Metanephros (tissue), 2 donors: ENCODE results near the gene USF3. TPM values are rescaled to one million over a fixed set of nuclear protein-coding genes. Genes with fewer than 3 reads are reported as not detected.

Experiments used
- small RNA-seq: library from RNA; depleted of rRNA; stranded (forward); fragments of <200 nt; gene quantifications from one replicate; pipeline ENCODE3, GENCODE V24; 2014; ENCODE audit warnings: low replicate concordance
- total RNA-seq: library from RNA; depleted of rRNA; stranded (reverse); fragments of >200 nt; gene quantifications from one replicate; pipeline ENCODE4 v1.2.3, GENCODE V29; 2014

Gene USF3, protein sequence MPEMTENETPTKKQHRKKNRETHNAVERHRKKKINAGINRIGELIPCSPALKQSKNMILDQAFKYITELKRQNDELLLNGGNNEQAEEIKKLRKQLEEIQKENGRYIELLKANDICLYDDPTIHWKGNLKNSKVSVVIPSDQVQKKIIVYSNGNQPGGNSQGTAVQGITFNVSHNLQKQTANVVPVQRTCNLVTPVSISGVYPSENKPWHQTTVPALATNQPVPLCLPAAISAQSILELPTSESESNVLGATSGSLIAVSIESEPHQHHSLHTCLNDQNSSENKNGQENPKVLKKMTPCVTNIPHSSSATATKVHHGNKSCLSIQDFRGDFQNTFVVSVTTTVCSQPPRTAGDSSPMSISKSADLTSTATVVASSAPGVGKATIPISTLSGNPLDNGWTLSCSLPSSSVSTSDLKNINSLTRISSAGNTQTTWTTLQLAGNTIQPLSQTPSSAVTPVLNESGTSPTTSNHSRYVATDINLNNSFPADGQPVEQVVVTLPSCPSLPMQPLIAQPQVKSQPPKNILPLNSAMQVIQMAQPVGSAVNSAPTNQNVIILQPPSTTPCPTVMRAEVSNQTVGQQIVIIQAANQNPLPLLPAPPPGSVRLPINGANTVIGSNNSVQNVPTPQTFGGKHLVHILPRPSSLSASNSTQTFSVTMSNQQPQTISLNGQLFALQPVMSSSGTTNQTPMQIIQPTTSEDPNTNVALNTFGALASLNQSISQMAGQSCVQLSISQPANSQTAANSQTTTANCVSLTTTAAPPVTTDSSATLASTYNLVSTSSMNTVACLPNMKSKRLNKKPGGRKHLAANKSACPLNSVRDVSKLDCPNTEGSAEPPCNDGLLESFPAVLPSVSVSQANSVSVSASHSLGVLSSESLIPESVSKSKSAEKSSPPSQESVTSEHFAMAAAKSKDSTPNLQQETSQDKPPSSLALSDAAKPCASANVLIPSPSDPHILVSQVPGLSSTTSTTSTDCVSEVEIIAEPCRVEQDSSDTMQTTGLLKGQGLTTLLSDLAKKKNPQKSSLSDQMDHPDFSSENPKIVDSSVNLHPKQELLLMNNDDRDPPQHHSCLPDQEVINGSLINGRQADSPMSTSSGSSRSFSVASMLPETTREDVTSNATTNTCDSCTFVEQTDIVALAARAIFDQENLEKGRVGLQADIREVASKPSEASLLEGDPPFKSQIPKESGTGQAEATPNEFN (N-terminal part only)
- 19.6 TPM for total RNA-seq

DNA sequence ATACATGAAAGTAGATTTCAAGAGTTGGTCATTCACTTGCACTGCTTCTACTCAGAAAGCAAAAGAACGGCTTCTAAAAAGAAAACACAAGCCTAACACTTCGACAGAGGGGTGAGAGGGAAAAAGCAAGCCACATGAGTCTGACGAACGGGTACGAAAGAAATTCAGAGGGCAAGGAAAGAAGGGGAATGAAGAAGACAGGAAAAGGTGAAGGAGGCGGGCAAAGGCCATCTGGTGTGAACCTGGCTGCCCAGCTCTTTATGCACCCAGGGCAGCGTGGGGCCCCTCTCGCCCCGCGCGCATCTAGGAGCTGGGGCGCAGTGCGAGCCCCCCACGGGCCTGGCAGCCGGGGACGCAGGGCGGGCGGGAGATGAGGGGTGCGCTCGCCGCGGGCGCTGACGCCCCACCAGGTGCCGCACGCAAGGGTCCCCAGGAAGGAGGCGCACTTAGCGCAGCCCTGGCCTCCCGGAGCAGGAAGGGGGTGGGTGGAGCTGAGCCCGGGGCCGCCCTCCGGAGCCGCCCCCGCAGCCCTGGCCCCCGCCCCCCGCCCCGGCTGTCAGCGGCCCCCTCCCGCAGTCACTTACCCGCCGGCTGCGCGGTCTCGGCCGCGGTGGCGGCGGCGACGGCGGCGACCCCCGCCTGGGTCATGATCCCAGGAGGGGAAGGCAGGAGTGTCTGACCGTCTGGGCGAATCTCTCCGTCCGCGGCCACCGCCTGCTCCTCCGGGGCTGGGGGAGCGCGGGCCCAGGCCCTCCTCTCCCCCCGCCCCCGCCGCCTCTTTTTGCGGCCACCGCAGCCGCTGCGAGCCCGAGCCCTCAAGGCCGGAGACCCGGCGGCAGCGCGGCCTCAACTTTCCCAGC, at the start of gene USF3:
Gene USF3 (minus strand): TSS at position 857 of the 860 bp plus-strand sequence. CDS start 21,764 bp downstream, outside the sequence.

DNA sequence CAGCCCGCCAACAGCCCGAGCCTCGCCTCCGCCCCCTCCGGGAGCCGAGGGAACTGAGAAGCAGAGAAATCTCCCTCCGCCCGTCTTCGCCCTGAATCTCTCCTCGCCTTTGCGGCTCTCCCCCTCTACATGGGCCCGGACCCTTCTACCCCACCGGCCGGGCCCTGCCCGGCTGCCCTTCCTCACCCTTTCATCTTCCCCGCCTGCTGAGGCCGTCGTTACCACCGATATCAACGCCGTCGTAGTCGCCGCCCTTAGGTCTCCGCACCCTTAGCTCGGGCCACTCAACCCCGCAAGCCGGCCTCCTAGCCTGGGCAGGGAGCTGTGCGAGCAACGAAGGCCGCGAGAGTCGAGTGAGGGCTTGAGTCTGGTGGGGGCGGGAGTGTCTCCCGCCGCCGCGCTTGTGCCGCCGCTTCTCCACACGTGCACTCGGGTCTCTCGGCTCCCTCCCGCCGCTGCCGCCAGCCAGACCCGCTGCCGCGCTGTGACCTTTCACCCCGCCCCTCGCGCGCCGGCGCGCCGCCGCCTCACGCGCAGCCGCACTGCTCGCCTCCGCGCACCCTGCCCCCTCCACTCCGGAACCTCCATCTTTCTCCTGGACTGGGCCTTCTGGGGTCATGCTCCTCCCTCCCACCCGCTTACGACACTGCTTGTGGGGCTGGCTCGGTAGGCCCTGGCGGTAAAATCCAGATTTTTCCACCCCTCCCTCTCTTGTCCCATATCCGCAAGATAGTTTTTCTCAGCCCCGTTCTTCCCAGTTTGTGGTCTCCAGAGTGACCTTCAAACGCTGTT, 49.5 kb upstream of the USF3 start, which contains the start of gene NAA50:
Gene NAA50 (minus strand): TSS at position 494 of the 792 bp plus-strand sequence. CDS start 300 bp downstream, at position 194.

Small RNA genes within 50 kb of the gene (small RNA-seq; reads per million reads assigned to genes)
- not detected for gene RN7SL767P

Other genes with a start within 250 kb of the USF3 start
- 31.7 TPM for gene SPICE1, start 181.5 kb downstream of the USF3 start, total RNA-seq
- gene SIDT1, start 164.1 kb downstream of the USF3 start, total RNA-seq: 4.7 TPM
- gene NAA50, start 49.6 kb upstream of the USF3 start, total RNA-seq: 143 TPM
- 87.5 TPM for gene ATP6V1A, start 50.4 kb upstream of the USF3 start, total RNA-seq
- gene GRAMD1C, start 142.1 kb upstream of the USF3 start, total RNA-seq: 29.0 TPM